GM21576 (cell line): ENCODE measurements around the gene KCNS1.
"Not testable (repeated sequence)": the region's sequence is repeated elsewhere in the genome, so short reads cannot be mapped to it uniquely, and the experiment has no call there.

Source experiments
- ATAC-seq: cut with Tn5 transposase; IDR thresholded peaks from one replicate; pipeline ENCODE4 v1.9.1; 2021; ENCODE audit warnings: mild to moderate bottlenecking, moderate library complexity; ENCODE audit not compliant: unreplicated experiment

KCNS1 gene, protein sequence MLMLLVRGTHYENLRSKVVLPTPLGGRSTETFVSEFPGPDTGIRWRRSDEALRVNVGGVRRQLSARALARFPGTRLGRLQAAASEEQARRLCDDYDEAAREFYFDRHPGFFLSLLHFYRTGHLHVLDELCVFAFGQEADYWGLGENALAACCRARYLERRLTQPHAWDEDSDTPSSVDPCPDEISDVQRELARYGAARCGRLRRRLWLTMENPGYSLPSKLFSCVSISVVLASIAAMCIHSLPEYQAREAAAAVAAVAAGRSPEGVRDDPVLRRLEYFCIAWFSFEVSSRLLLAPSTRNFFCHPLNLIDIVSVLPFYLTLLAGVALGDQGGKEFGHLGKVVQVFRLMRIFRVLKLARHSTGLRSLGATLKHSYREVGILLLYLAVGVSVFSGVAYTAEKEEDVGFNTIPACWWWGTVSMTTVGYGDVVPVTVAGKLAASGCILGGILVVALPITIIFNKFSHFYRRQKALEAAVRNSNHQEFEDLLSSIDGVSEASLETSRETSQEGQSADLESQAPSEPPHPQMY

DNA sequence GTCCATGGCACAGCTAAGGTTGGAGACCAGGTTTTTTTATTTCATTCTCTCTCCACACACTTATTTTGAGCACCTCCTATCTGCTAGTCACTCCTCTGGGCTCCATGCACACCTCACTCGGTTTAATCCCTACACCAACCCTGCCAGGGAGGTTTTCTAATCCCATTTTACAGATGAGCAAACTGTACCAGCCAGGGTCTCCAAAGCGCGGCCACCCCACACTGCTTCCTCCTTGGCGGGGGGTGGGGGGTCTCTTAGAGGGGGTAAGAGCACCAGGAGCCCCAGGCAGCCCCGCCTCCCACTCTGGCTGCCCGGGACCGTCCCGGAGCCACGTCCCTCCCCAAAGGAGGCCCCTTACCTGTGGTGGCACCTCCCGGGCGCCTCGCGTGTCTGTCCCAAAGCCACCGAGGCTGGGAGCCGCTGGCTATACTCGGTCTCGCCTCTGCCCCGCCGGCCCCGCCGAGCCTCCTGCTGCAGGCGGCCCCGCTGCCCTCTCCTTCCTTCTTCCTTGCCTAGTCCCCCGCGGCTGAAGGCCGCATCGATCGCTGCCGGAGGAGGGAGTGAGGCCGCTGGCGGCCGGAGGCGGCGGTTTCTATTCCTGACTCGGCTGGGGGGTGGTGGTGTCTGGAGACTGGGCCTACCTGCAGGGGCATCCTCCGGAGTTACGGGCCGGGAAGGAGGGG is at the start of gene KCNS1:
KCNS1 (minus strand) TSS at position 565 of the 683 bp plus-strand sequence. CDS start 1,891 bp downstream, outside the sequence.
- no peak for ATAC-seq

DNA sequence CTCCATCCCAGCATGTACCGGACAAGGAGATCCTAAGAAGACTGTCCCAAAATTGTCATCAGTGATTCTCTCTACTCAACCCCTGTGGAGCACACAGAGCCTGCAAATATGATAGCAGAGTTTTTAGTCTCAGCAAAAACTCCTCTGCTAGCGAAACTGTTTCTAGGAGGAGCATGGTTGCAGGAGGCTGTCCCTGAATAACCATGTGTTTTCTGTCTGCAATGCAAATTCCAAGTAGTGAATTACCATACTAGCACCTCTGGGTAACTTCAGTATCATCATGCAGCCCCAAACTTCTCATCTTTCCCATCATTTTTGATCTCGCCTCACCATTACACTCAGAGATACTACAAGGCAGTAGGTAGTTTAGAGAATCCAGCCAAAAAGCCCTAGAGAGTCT is 48.1 kb upstream of the KCNS1 start:
- no peak for ATAC-seq

DNA sequence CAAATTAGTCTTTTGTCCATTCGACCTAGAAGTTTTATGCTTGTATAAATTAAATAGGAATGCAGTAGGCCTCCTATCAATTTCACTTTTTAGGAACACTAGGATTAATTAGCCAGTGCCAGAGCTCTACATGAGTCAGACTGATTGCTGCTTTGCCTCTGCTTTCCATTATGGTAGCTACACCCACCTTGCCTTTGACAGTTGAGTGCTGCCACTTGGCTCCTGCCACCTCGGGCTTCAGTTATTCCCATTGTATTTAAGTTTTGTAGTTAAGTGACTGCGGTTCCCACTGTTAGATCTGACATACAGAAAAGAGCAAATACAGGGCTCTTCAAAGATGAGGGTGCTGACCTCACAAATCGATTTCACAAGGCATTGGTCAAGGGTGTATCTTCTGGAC is 39.9 kb upstream of the KCNS1 start:
- ATAC-seq, result no peak

DNA sequence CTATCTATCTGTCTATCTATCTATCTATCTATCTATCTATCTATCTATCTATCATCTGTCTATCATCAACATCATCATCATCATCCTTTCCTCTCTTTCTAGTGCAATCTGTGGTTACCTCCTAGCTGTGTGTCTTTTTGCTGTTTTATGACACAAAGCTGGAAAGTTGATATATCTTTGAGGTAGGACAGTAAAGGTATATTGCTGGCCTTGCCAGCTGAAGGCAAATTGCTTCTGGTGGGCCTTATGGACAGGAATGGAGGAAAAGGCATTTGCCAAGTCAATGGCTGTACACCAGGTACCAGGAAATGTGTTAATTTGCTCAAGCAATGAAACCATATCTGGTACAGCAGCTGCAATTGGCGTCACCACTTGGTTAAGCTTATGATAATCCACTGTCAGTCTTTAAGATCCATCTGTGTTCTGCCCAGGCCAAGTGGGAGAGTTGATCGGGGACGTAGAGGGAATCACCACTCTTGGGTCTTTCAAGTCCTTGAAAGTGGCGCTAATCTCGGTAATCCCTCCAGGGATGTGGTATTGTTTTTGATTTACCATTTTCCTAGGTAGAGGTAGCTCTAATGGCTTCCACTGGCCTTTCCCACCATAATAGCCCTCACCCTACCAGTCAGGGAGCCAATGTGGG is 38.9 kb upstream of the KCNS1 start:
- not testable (repeated sequence) for ATAC-seq

DNA sequence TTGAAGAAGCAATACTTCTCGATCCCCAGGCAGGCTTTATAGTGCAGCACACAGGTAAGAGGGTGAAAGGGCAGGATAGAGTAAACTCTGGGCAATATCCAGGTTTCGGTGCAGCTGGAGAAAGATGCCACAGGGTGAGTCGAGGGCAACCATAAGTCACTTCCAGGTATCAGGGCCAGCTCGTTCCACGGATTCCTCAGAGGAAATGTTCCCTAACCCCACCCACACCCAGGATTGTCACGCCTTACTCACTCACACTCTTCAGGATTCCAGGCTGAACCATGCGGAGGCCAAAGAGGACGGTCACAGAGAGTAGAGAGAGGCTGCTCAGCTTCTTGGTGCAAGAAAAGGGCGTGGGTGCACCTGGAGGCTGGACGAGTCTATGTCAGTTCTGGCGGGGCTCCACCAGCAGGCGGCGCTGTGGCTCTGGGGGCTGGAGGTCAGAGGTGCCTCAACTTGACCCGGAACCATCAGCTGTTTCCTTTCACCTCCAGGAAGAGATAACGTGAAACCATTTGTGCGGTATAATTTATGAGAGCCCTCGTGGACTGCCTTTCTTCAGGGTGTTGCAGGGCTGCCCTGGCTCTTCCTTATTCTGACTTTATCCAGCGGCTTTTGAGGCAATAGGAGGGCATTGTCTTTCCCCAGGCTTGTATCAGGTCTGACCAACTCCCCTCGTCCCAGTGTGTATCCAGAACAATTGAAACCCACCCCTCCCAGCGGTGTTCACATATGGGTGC is 37.8 kb upstream of the KCNS1 start:
- ATAC-seq, result no peak

DNA sequence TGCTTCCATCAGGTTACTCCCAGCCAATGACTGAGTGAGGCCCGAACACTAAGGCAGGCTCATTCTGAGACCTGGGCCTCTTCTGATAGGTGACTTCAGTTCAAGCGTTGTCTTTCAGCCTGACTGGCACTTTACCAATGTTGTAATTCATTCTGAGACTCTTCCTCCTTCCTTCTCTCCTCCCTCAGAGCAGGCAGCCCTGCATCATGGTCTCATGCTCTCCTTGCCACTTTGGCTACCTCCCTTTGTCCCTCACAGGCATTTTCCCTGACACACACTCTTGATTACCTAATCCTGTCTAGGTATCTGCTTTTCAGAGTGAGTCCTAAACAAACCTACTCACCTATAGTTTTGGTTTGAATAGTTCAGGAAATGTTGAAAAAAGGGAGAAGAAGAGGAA is 36.0 kb upstream of the KCNS1 start:
- ATAC-seq, result no peak

DNA sequence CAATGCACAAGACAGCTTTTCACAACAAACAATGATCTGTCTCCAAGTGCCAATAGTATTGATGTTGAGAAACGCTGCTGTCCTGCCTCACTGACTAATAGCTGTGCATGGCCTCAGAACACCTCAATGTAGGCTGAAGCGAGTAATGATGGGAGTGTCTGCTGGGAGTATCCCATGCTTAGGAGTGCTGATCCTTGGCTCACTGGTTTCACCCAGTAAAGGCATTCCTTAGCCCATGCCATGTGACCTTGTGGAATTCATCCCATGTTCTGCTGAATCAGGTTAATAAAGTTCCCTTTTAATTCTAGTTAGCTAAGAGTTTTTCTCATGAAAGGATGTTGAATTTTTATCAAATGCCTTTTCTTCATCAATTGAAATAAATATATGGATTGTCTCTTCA is 27.2 kb upstream of the KCNS1 start:
- ATAC-seq, result no peak

DNA sequence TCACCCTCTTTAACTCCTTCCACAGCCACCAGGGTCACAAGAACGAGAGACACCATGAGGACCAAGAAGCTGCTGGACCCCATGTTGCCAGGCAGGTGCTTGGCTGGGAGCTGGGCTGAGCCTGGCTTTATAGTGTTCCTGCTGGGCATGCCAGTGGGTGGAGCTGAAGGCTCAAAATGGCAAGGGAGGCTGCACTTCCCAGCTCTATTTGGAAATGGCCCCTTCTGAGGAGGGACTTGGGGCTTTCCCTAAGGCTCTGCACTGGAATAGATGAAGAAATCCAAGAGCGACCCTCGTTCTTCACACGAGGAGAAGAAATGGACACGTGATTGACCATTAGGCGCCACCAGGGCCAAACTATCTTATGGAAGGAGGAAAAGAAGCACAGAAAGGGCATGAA is 23.4 kb upstream of the KCNS1 start, which contains the start of gene WFDC12:
WFDC12 (minus strand) TSS at position 101 of the 400 bp plus-strand sequence; CDS start at position 83, 18 bp downstream.
- no peak for ATAC-seq

DNA sequence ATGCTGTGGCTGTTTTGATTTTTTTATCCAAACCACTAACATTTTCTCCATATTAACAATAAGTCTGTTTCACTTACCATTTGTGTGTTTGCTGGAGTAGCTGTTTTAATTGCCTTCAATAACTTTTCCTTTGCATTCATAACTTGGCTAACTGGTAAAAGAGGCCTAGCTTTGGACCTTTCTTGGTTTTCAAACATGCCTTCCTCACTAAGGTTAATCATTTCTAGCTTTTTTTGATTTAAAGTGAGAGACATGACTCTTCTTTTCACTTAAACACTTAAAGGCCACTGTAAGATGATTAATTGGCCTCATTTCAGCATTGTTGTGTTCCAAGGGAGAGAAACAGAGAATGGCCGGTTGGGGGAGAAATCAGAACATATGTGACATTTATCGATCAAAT is 20.5 kb upstream of the KCNS1 start:
- ATAC-seq, result no peak

DNA sequence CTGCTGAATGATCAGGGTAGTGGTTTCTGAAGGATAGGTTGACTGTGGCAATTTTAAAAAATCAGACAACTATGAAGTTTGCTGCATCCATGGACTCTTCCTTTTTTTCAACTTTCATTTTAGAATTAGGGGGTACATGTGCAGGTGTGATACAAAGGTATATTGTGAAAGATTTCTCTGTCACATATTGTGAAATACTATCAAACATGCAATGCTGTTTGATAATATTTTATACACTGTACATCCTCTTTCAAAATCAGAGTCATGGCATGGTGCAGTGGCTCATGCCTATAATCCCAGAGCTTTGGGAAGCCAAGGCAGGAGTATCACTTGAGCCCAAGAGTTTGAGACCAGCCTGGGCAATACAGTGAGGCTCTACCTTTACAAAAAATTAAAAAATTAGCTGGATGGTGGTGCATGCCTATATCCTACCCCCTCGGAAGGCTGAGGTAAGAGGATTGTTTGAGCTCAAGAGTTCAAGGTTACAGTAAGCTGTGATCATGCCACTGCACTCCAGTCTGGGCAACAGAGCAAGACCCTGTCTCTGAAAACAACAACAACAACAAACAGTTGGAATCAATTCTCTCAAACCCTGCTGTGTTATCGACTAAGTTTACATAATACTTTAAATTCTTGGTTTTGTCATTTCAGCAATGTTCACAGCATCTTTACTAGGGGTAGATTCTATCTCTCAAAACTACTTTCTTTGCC is 18.8 kb upstream of the KCNS1 start:
- no peak for ATAC-seq

DNA sequence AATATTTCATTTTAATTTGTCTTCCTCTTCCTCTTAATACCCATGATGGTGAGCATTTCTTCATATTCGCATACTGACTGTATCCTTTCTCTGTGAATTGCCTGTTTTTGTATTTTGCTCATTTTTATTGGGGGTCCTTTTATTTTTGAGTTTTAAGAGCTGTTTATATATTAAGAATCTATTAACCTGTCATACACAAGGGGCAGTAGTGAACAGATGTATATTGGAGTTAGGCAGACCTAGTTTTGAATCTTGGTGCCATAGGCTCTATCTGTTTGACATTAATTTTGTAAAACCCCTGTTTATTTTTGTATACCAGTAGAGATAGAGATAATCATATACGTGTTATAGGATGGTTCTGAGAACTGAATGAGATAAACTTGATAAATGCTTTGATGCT is 17.1 kb upstream of the KCNS1 start:
- ATAC-seq, result no peak

DNA sequence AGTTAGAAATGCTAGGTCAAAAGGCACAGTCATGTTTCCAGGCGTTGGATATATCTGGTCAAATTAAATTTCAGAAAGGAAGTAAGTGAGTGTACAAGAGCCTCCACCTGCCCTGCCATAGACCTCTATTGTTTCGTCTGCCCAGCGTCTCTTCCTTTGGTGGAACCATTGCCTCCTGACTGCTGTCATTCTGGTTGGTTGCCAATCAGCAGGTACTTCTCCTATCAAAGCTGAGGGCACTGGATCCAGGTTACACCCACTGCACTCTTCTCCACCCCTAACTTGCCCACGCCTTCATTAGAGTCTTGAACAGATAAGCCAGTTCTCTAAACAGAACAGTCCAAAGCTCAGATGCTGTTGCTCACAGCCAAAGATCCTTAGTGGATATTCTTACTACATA is 16.7 kb upstream of the KCNS1 start:
- no peak for ATAC-seq

DNA sequence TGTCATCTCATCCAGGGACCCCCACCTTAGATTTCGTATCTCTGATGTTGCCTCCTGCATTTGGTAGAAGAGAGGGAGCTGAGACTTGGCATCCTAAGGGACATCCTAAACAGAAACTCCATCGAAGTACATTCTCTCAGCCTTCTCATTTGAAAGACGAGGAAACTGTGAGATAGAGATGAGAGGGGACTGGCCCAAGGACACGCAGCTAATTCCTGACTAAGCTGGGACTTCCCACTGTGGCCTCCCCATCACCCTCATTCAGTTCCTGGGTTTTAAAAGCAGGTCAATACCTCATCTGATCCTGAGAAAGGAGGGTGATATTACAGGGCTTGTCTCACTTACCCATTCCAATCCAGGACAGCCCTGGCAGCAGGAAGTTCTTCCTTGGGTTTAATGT is 14.9 kb upstream of the KCNS1 start:
- ATAC-seq, result no peak

DNA sequence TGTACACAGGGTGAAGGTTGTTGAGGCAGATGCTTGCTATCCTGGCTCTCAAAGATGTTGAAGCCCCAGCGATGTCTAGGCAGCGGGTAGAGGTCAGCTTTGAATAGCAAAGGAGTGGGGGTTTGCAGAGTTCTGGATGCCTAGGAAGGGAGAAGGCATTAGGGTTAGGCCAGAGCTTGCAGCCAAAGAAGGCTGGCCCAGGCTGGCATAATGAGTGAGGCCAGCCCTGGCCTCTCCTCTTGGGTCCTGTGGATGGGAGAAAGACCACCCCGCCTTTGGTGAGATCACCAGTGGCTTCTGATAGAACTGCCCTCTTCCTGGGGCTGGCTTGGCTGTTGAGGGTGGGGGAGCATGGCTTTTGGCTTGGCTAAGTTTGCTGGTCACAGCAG is 14.5 kb upstream of the KCNS1 start:
- ATAC-seq, result no peak

DNA sequence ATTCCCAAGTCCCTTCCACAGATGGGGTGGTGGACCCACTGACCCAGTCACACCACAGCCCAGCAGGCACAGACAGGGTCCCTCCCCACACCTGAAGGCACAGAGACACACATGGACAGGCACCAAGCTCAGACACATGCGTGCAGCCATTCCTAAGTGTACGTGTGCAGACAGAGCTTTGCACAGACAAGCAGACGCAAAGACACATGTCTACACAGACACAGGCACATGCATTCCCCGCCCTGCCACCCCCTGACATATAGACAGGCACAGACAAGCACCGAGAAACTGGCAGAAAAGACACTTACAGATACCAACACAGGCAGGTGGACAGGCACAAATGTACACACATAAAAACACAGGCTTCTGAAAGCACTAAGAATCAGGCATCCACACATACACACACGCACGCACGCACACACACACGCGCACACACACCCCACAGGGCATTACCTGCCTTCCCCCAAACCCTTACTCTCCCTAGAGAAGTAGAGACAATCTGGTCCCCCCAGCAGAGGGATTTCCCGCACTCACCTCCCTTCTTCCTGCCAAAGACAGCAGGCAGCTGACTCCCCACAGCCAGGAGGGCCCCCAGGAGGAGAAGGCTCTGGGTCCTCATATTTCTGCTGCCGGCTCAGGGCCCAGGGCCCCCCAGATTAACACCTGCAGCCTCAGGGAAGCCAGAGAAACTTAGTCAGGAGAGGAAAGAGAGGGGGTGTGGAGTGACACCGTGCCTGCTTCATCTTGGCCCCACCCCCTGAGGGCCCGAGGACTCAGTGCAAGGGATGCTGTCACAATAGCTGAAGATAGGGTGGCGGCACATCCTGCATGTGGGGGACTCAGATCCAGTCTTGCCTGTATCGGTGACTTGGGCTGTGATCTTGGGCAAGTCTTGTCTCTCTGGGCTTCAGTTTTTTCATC is 13.8 kb upstream of the KCNS1 start, which contains the start of gene WFDC5:
WFDC5 (minus strand) TSS at position 710 of the 921 bp plus-strand sequence; CDS start at position 619, 91 bp downstream.
- no peak for ATAC-seq

DNA sequence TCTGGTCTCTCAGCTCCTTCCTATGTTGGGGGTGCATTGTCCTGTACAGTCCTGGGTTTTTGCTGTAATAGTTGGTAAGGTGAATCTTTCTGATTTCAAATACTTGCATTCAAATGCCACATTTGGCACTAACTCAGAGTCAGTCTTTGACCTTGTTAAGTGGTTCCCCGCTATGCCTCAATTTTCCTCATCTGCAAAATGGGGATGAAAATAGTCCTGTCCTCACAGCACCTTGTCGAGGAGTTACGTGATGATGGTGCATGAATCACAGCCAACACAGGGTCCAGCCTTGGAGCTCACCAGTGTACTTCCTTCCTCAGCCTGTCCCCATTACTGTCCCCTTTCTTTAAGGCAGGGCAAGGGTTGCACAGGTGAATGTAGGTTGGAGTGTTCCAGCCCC is 12.9 kb upstream of the KCNS1 start:
- no peak for ATAC-seq

DNA sequence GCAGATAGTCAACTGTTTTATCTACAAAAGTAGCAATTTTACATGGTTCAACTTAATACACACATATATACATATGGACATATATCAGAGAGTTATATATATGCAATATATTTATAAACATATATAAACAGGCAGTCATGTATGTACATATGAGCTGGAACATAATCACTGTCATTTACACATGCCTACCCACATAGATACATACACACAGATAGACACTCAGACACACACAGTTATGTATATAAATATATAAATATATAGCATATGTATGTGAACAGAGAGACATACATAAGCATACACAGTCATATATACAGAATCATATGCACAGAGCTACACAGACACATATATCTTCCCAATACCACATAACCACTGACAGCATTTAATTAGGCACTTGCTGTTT is 11.8 kb upstream of the KCNS1 start:
- ATAC-seq, result no peak

DNA sequence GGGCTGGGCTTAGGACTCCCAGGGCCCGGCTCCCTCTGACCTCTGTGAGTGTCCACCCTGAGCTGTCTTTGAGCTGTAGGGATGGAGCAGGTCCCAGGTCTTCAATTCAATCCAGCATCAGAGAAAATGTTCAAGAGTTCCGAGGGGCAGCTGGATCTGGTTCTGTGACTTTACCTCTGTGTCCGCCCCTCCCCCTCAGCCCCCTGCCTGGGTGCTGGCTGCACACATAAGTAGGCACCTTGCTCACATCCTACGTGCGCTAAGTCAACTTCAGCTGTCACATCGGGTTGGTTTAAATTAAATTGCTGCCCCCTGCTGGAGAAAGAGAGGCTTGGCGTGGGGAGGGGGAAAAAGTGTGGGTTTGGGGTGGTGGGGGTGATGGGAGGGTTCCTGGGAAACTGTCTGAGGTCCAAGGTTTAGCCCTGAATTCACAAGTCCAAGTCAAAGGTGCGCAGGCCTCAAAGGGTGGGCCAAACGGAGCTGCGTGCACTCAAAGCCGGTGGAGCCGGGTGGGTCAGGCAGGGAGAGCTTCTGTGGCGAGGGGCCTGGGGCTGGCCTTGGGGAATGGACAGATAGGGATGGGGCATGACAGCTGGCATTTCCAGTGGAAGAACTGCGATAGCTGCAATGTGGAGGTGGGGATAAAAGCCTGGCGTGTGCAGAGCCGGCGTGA is 11.0 kb upstream of the KCNS1 start:
- ATAC-seq, result no peak

DNA sequence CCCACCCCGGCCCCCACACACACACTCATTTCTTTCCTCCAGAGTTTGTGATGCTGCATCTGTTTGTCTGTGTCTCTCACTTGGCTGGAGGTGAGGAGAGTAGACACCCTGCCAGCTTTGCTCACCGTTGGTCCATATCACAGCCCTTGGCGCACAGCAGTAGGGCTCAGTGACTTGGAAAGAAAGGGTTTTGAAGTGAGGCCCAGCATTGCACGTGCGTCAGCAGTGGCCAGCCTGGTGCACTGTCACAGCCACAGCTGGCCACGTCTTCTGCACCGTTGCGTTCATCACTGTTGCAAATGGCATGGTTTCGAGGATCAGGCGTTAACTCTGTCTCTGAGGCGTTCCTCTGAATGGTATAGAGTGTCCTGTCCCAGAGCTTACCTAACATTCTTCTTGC is 10.4 kb upstream of the KCNS1 start:
- ATAC-seq, result no peak
